ENCODE measurements around the gene ATP5MG. TPM values are rescaled to one million over a fixed set of nuclear protein-coding genes. Genes with fewer than 3 reads are reported as not detected.

The ATP5MG gene
- total and polyA plus RNA-seq, 2 of the 4 experiments (the other 2 are of a cell fraction): 144 to 219 TPM

GRCh38 chr11:118447423-118447822 is 46.0 kb downstream of the ATP5MG start:
- CTCF ChIA-PET: no interaction called here
- H2BK15ac ChIP-seq (ENCODE audit: low read depth, low read length): no peak overlapping the region

More at GRCh38 chr11:118447423-118447822, 46.0 kb downstream of the ATP5MG start:
- Histone ChIP-seq H4K91ac (ENCODE audit: insufficient read depth, low read depth, low read length) (no peak overlapping the region), H2AFZ (replicated peaks; ENCODE audit: low read length, poor library complexity) (no peak overlapping the region), H3K79me1 (ENCODE audit: low read depth in 1 of 2, low read length in 2 of 2) (peaks cover 24 to 67% of the 10 kb centered on the region in 2 experiments), H4K8ac (ENCODE audit: low read depth in 2 of 2, low read length in 2 of 2) (no peak overlapping the region), H3K14ac (replicated peaks; ENCODE audit: low read depth, low read length) (no peak overlapping the region), H3K18ac (ENCODE audit: low read depth, low read length) (no peak overlapping the region), H3K36me3 (ENCODE audit: control insufficient read depth, insufficient read depth, low read length) (peaks cover 5% of the 10 kb centered on the region; the same call in 1 of the 2 replicates), H2BK20ac (ENCODE audit: low read depth, low read length) (no peak overlapping the region), H3K4me1 (ENCODE audit: control insufficient read depth, insufficient read depth, low read length) (peaks cover 1% of the 10 kb centered on the region; the same call in 1 of the 2 replicates), H3K9me1 (ENCODE audit: insufficient read depth, low read length) (peaks cover 4% of the 10 kb centered on the region; the same call in 1 of the 2 replicates), H2BK5ac (ENCODE audit: low read depth, low read length, poor library complexity, severe bottlenecking) (no peak overlapping the region), H2AK9ac (replicated peaks; ENCODE audit: low read depth, low read length, poor library complexity) (no peak overlapping the region), H4K20me1 (ENCODE audit: insufficient read depth, low read length) (peaks cover 69% of the 10 kb centered on the region), H3K27me3 (ENCODE audit: control insufficient read depth, insufficient read depth, low read length) (no peaks in the 10 kb centered on the region), H3K9me3 (ENCODE audit: control insufficient read depth, insufficient read depth, low read length) (no peaks in the 10 kb centered on the region), H3K9ac (ENCODE audit: low read depth, low read length) (no peak overlapping the region), H3K23ac (ENCODE audit: low read depth, low read length) (no peak overlapping the region), H3K4me3 (ENCODE audit: insufficient read depth, low read depth, low read length) (no peak overlapping the region), H2AK5ac (ENCODE audit: low read depth, low read length) (no peak overlapping the region), H4K5ac (ENCODE audit: low read depth, low read length) (no peak overlapping the region), H3K56ac (ENCODE audit: extremely low read depth, insufficient read depth, low read length) (no peak overlapping the region), H3K4ac (ENCODE audit: low read depth, low read length) (no peak overlapping the region), H2BK120ac (ENCODE audit: low read depth, low read length) (no peak overlapping the region), H3K4me2 (ENCODE audit: low read depth, low read length) (no peak overlapping the region), H3K27ac (ENCODE audit: insufficient read depth, low read length) (no peak overlapping the region)
- no peak for TF ChIP-seq RCOR1 (IDR thresholded peaks at IDR 0.05; ENCODE audit: insufficient replicate concordance, low read length)
- no peak for TF ChIP-seq POLR2A (IDR thresholded peaks at IDR 0.05; ENCODE audit: low read depth, low read length)
- TF ChIP-seq RFX5 (IDR thresholded peaks at IDR 0.05; ENCODE audit: low read depth, low read length): no peak
- no peak for TF ChIP-seq USF2 (IDR thresholded peaks at IDR 0.05; ENCODE audit: low read depth, low read length)
- TF ChIP-seq MAFK (IDR thresholded peaks at IDR 0.05; ENCODE audit: low read depth, low read length): no peak
- no peak for TF ChIP-seq NFE2L2 (IDR thresholded peaks at IDR 0.05; ENCODE audit: low read depth, low read length)
- dilution Hi-C loops (cut with HindIII; ENCODE audit: low sequenced_read_pairs, unreplicated experiment): no loop called here
- in situ Hi-C loops (cut with MboI; ENCODE audit: low sequenced_read_pairs): no loop called here
- ATAC-seq (ENCODE audit: low read depth): no peak
- POLR2A ChIA-PET (ENCODE audit: unreplicated experiment): no interaction called here
- no peak for DNase-seq
- WGBS, 2 experiments (ENCODE audit: extremely low coverage in 2 of 2, insufficient read length in 1 of 2): 100% methylated on average over 1 of the region's 4 CpGs; no CpG with 5 or more reads in 1 of the 2 experiments
- BruUV-seq (replicated peaks): no TSS peak
- intact Hi-C loops (cut with micrococcal nuclease): no loop called here
